ENCODE data around the gene THOC7. TPM values are rescaled to one million over a fixed set of nuclear protein-coding genes. Genes with fewer than 3 reads are reported as not detected.

The THOC7 gene
- total RNA-seq, 1 donor from 2014 or later: 141 TPM

- Mint-ChIP-seq H3K9me3 (no peaks in the 10 kb centered on the region), H3K27me3 (ENCODE audit: insufficient read depth, low read depth) (no peaks in the 10 kb centered on the region), H3K36me3 (peaks cover 17% of the 10 kb centered on the region), H3K4me3 (no peak overlapping the region), H3K4me1 (peaks cover 14% of the 10 kb centered on the region), H3K27ac (no peak overlapping the region)
- H3K79me2 ChIP-seq (ENCODE audit: low read depth): peaks cover 29% of the 10 kb centered on the region
- H4K20me1 ChIP-seq (ENCODE audit: low read depth): peaks cover 5% of the 10 kb centered on the region
- no peaks in the 10 kb centered on the region for H3F3A ChIP-seq (ENCODE audit: low read depth)
- no peaks in the 10 kb centered on the region for H3K9me3 ChIP-seq (ENCODE audit: low read depth)
- H3K9ac ChIP-seq: no peak overlapping the region
- no peak overlapping the region for H3K4me3 ChIP-seq
- no peaks in the 10 kb centered on the region for H3K36me3 ChIP-seq
- H2AFZ ChIP-seq (replicated peaks): no peak overlapping the region
- DNase-seq (ENCODE audit: low spot score): no peak
- peaks cover 9% of the 10 kb centered on the region for H3K4me1 ChIP-seq
- TF ChIP-seq EZH2 (IDR thresholded peaks at IDR 0.05) (no peak), EZH2phosphoT487 (IDR thresholded peaks at IDR 0.05) (no peak), CTCF (IDR thresholded peaks at IDR 0.05) (no peak)
- no peaks in the 10 kb centered on the region for H3K27me3 ChIP-seq
- H3K27ac ChIP-seq: no peak overlapping the region
- no peak overlapping the region for H3K4me2 ChIP-seq
Observed at GRCh38 chr3:63845215-63845614, 18.4 kb downstream of the THOC7 start.

- no peak overlapping the region for H2AFZ ChIP-seq (replicated peaks)
- no peaks in the 10 kb centered on the region for H3K27me3 Mint-ChIP-seq (ENCODE audit: insufficient read depth, low read depth)
- H3K27ac Mint-ChIP-seq: no peak overlapping the region
Observed at GRCh38 chr3:63842127-63842526, 21.5 kb downstream of the THOC7 start.

GRCh38 chr3:63841704-63842103 is 21.9 kb downstream of the THOC7 start:
- Histone ChIP-seq H3K9ac (no peak overlapping the region), H4K20me1 (ENCODE audit: low read depth) (no peaks in the 10 kb centered on the region), H3K27me3 (no peaks in the 10 kb centered on the region), H3K4me1 (no peaks in the 10 kb centered on the region), H3K4me2 (no peak overlapping the region), H3K4me3 (no peak overlapping the region), H2AFZ (replicated peaks) (no peak overlapping the region), H3K36me3 (peaks cover 3% of the 10 kb centered on the region), H3F3A (ENCODE audit: low read depth) (no peaks in the 10 kb centered on the region), H3K79me2 (ENCODE audit: low read depth) (peaks cover 12% of the 10 kb centered on the region), H3K9me3 (ENCODE audit: low read depth) (no peaks in the 10 kb centered on the region), H3K27ac (no peak overlapping the region)
- no peak for DNase-seq (ENCODE audit: low spot score)
- TF ChIP-seq CTCF (IDR thresholded peaks at IDR 0.05) (no peak), EZH2 (IDR thresholded peaks at IDR 0.05) (no peak), EZH2phosphoT487 (IDR thresholded peaks at IDR 0.05) (no peak)
- H3K4me3 Mint-ChIP-seq: no peak overlapping the region
- peaks cover 8% of the 10 kb centered on the region for H3K4me1 Mint-ChIP-seq
- H3K27ac Mint-ChIP-seq: no peak overlapping the region
- no peaks in the 10 kb centered on the region for H3K9me3 Mint-ChIP-seq
- H3K27me3 Mint-ChIP-seq (ENCODE audit: insufficient read depth, low read depth): no peaks in the 10 kb centered on the region
- H3K36me3 Mint-ChIP-seq: peaks cover 13% of the 10 kb centered on the region

More at GRCh38 chr3:63842127-63842526, 21.5 kb downstream of the THOC7 start:
- Histone ChIP-seq H3F3A (ENCODE audit: low read depth) (no peaks in the 10 kb centered on the region), H3K4me1 (no peaks in the 10 kb centered on the region), H4K20me1 (ENCODE audit: low read depth) (no peaks in the 10 kb centered on the region), H3K27ac (no peak overlapping the region), H3K9ac (no peak overlapping the region), H3K79me2 (ENCODE audit: low read depth) (peaks cover 16% of the 10 kb centered on the region), H3K27me3 (no peaks in the 10 kb centered on the region), H3K4me3 (no peak overlapping the region), H3K4me2 (no peak overlapping the region), H3K9me3 (ENCODE audit: low read depth) (no peaks in the 10 kb centered on the region), H3K36me3 (peaks cover 3% of the 10 kb centered on the region)
- H3K36me3 Mint-ChIP-seq: peaks cover 13% of the 10 kb centered on the region
- no peaks in the 10 kb centered on the region for H3K9me3 Mint-ChIP-seq
- H3K4me3 Mint-ChIP-seq: no peak overlapping the region
- TF ChIP-seq EZH2phosphoT487 (IDR thresholded peaks at IDR 0.05) (no peak), CTCF (IDR thresholded peaks at IDR 0.05) (no peak), EZH2 (IDR thresholded peaks at IDR 0.05) (no peak)
- H3K4me1 Mint-ChIP-seq: peaks cover 8% of the 10 kb centered on the region
- DNase-seq (ENCODE audit: low spot score): no peak
